Tibial nerve (tissue), 4 donors: ENCODE results near the gene IWS1.
"Not testable (repeated sequence)": the region's sequence is repeated elsewhere in the genome, so short reads cannot be mapped to it uniquely, and the experiment has no call there.

ENCODE experiments used
- EP300 ChIP-seq, 2 donors: sonication (generic); formaldehyde crosslinking; IDR thresholded peaks; one replicate each; pipeline ENCODE4 v1.6.1; 2017; ENCODE audit warnings: antibody characterized with exemption in 2 of 2, mild to moderate bottlenecking in 1 of 2
- POLR2A ChIP-seq, 2 donors: fragments of 450-650 bp; IDR thresholded peaks; one replicate each; pipeline ENCODE4 v1.6.1; 2017; ENCODE audit warnings: antibody characterized with exemption in 2 of 2, mild to moderate bottlenecking in 2 of 2, moderate library complexity in 2 of 2
- TF ChIP-seq, protein P1 (sequence below), 5 experiments: fragments of 200-600 bp in 3 of 5; fragments of 450-650 bp in 2 of 5; sonication (generic) in 3 of 5; IDR thresholded peaks; one replicate each; pipeline ENCODE4 v1.5.1; 2016 to 2019; ENCODE audit warnings: antibody characterized with exemption in 5 of 5, mild to moderate bottlenecking in 3 of 5, moderate library complexity in 2 of 5

DNA sequence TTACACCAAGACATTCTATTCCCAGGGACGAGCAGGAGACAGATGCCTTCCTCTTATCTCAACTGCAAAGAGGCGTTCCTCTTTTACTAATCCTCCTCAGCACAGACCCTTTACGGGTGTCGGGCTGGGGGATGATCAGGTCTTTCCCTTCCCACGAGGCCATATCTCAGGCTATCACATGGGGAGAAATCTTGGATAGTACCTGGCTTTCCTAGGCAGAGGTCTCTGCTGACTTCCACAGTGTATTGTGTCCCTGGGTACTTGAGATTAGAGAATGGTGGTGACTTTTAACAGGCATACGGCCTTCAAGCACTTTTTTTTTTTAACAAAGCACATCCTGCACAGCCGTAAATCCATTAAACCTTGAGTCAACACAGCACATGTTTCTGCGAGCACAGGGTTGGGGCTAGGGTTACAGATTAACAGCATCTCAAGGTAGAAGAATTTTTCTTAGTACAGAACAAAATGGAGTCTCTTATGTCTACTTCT, 16.8 kb upstream of the IWS1 start:
- not testable (repeated sequence) for TF ChIP-seq POLR2A, EP300 (IDR thresholded peaks at IDR 0.05)
- TF ChIP-seq, protein P1, sequence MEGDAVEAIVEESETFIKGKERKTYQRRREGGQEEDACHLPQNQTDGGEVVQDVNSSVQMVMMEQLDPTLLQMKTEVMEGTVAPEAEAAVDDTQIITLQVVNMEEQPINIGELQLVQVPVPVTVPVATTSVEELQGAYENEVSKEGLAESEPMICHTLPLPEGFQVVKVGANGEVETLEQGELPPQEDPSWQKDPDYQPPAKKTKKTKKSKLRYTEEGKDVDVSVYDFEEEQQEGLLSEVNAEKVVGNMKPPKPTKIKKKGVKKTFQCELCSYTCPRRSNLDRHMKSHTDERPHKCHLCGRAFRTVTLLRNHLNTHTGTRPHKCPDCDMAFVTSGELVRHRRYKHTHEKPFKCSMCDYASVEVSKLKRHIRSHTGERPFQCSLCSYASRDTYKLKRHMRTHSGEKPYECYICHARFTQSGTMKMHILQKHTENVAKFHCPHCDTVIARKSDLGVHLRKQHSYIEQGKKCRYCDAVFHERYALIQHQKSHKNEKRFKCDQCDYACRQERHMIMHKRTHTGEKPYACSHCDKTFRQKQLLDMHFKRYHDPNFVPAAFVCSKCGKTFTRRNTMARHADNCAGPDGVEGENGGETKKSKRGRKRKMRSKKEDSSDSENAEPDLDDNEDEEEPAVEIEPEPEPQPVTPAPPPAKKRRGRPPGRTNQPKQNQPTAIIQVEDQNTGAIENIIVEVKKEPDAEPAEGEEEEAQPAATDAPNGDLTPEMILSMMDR (IDR thresholded peaks at IDR 0.05), result not testable (repeated sequence)
